GM23338 (cell line): Measurements from ENCODE around the gene LAMC3. TPM values are rescaled to one million over a fixed set of nuclear protein-coding genes. Genes with fewer than 3 reads are reported as not detected.

Experiments
- ATAC-seq: fragments of 200-7000 bp; cut with Tn5 transposase; 3 replicates; pipeline ENCODE4 v1.9.1; 2020
- DNase-seq: peaks from one replicate; pipeline ENCODE4 v3.0.0-alpha.2; 2015; ENCODE audit warnings: low spot score
- H2AFZ ChIP-seq: fragments of 200-600 bp; sonication (generic); 2 replicates; pipeline ENCODE4 v1.8.0; 2016; ENCODE audit warnings: antibody characterized with exemption, mild to moderate bottlenecking, moderate library complexity
- H3F3A ChIP-seq: fragments of 200-600 bp; sonication (generic); replicated peaks from 2 replicates; pipeline ENCODE4 v1.8.0; 2017; ENCODE audit warnings: antibody characterized with exemption, mixed run types, low read depth
- H3K27ac ChIP-seq: fragments of 200-600 bp; sonication (generic); 2 replicates; pipeline ENCODE4 v1.6.1; 2016; ENCODE audit warnings: low read depth
- H3K27me3 ChIP-seq: fragments of 200-600 bp; sonication (generic); 2 replicates; pipeline ENCODE4 v1.8.0; 2016; ENCODE audit warnings: mild to moderate bottlenecking, mixed run types, moderate library complexity; ENCODE audit not compliant: insufficient read depth
- H3K36me3 ChIP-seq: fragments of 200-600 bp; sonication (generic); 2 replicates; pipeline ENCODE4 v1.8.0; 2016; ENCODE audit warnings: mild to moderate bottlenecking; ENCODE audit not compliant: insufficient read depth
- H3K4me1 ChIP-seq: fragments of 200-600 bp; sonication (generic); 2 replicates; pipeline ENCODE4 v1.8.0; 2016; ENCODE audit warnings: mild to moderate bottlenecking, moderate library complexity; ENCODE audit not compliant: insufficient read depth
- H3K4me2 ChIP-seq: fragments of 200-600 bp; sonication (generic); 2 replicates; pipeline ENCODE4 v1.7.1; 2017; ENCODE audit warnings: mixed run types
- H3K4me3 ChIP-seq: fragments of 200-600 bp; sonication (generic); 2 replicates; pipeline ENCODE4 v1.6.1; 2016; ENCODE audit warnings: mixed run types
- H3K79me2 ChIP-seq: fragments of 200-600 bp; sonication (generic); replicated peaks from 2 replicates; pipeline ENCODE4 v1.8.0; 2017; ENCODE audit warnings: mild to moderate bottlenecking; ENCODE audit not compliant: insufficient read depth
- H3K9me2 ChIP-seq: fragments of 200-600 bp; sonication (generic); 2 replicates; pipeline ENCODE4 v1.8.0; 2017; ENCODE audit not compliant: insufficient read depth
- H4K20me1 ChIP-seq: fragments of 200-600 bp; sonication (generic); replicated peaks from 2 replicates; pipeline ENCODE4 v1.8.0; 2017; ENCODE audit warnings: mild to moderate bottlenecking; ENCODE audit not compliant: insufficient read depth
- H3K27ac Mint-ChIP-seq: 2 replicates; pipeline ENCODE4 v1.8.0; 2020; ENCODE audit warnings: inconsistent platforms, mild to moderate bottlenecking, moderate library complexity, mixed read lengths
- H3K27me3 Mint-ChIP-seq: 3 replicates; pipeline ENCODE4 v1.8.0; 2022; ENCODE audit warnings: low read depth, mild to moderate bottlenecking, moderate library complexity, mixed read lengths, inconsistent platforms; ENCODE audit not compliant: insufficient read depth, poor library complexity
- H3K36me3 Mint-ChIP-seq: 3 replicates; pipeline ENCODE4 v1.8.0; 2021; ENCODE audit warnings: low read depth, mild to moderate bottlenecking, inconsistent platforms, moderate library complexity, mixed read lengths
- H3K4me1 Mint-ChIP-seq: 3 replicates; pipeline ENCODE4 v1.8.0; 2020; ENCODE audit warnings: mild to moderate bottlenecking, inconsistent platforms, mixed read lengths
- H3K4me3 Mint-ChIP-seq: 3 replicates; pipeline ENCODE4 v1.8.0; 2021; ENCODE audit warnings: moderate library complexity, mild to moderate bottlenecking, inconsistent platforms, mixed read lengths
- H3K9me3 Mint-ChIP-seq: 3 replicates; pipeline ENCODE4 v1.8.0; 2020; ENCODE audit warnings: moderate library complexity, mild to moderate bottlenecking, inconsistent platforms, mixed read lengths
- CREB1 ChIP-seq: fragments of 250-450 bp; sonication (Bioruptor Pico); IDR thresholded peaks from 2 replicates; pipeline ENCODE4 v1.5.0; 2020; ENCODE audit warnings: low read depth, mild to moderate bottlenecking, moderate library complexity
- EZH2 ChIP-seq: fragments of 200-600 bp; sonication (generic); IDR thresholded peaks from one replicate; pipeline ENCODE4 v1.8.0; 2017; ENCODE audit warnings: antibody characterized with exemption, mild to moderate bottlenecking, low read depth; ENCODE audit not compliant: unreplicated experiment
- EZH2phosphoT487 ChIP-seq: fragments of 200-600 bp; sonication (generic); IDR thresholded peaks from one replicate; pipeline ENCODE4 v1.8.1; 2018; ENCODE audit warnings: antibody characterized with exemption; ENCODE audit not compliant: unreplicated experiment
- JUNB ChIP-seq: IDR thresholded peaks from one replicate; pipeline ENCODE4 v1.6.1; 2016; ENCODE audit warnings: antibody characterized with exemption; ENCODE audit not compliant: unreplicated experiment
- NANOG ChIP-seq: IDR thresholded peaks from 2 replicates; pipeline ENCODE4 v1.6.1; 2016; ENCODE audit warnings: antibody characterized with exemption, borderline replicate concordance
- POLR2AphosphoS5 ChIP-seq: IDR thresholded peaks from 2 replicates; pipeline ENCODE4 v1.6.1; 2016; ENCODE audit warnings: antibody characterized with exemption, low read depth
- REST ChIP-seq: IDR thresholded peaks from one replicate; pipeline ENCODE4 v1.6.1; 2018; ENCODE audit warnings: antibody characterized with exemption; ENCODE audit not compliant: unreplicated experiment
- STAT1 ChIP-seq: IDR thresholded peaks from one replicate; pipeline ENCODE4 v1.6.1; 2016; ENCODE audit warnings: antibody characterized with exemption; ENCODE audit not compliant: unreplicated experiment
- ZNF114 ChIP-seq: fragments of 250-450 bp; sonication (Bioruptor Pico); IDR thresholded peaks from 2 replicates; pipeline ENCODE4 v1.5.0; 2020; ENCODE audit warnings: mild to moderate bottlenecking, moderate library complexity
- ZNF331 ChIP-seq: fragments of 250-450 bp; sonication (Bioruptor Pico); IDR thresholded peaks from 2 replicates; pipeline ENCODE4 v1.5.0; 2020; ENCODE audit warnings: low read depth, mild to moderate bottlenecking, moderate library complexity
- ZNF462 ChIP-seq: fragments of 250-450 bp; sonication (Bioruptor Pico); IDR thresholded peaks from 2 replicates; pipeline ENCODE4 v1.5.0; 2020; ENCODE audit warnings: mild to moderate bottlenecking, moderate library complexity
- polyA plus RNA-seq: library from polyadenylated mRNA; unstranded; fragments of >200 nt; fragmentation: Nextera tagmentation; extraction: Ambion mirVana; gene quantifications from 2 replicates; pipeline ENCODE4 v1.2.1, GENCODE V29; 2016
- total RNA-seq: library from RNA; depleted of rRNA; stranded (reverse); fragments of >200 nt; shearing (Covaris generic); gene quantifications from 2 replicates; pipeline ENCODE4 v1.2.3, GENCODE V29; 2014
- TF ChIP-seq, protein P1 (sequence below): IDR thresholded peaks from 2 replicates; pipeline ENCODE4 v1.6.1; 2016; ENCODE audit warnings: antibody characterized with exemption
- TF ChIP-seq, protein P2 (sequence below), 2 experiments: fragments of 200-600 bp in 1 of 2; sonication (generic) in 1 of 2; conservative IDR thresholded peaks; 2 replicates each; pipeline versions ENCODE4 v1.5.1 to v1.6.1; 2016 to 2017; ENCODE audit warnings: antibody characterized with exemption in 2 of 2, low read depth in 2 of 2, mild to moderate bottlenecking in 2 of 2, moderate library complexity in 1 of 2

The LAMC3 gene
- total and polyA plus RNA-seq, 2 experiments from 2014 or later = 9.0 to 27.4 TPM

DNA sequence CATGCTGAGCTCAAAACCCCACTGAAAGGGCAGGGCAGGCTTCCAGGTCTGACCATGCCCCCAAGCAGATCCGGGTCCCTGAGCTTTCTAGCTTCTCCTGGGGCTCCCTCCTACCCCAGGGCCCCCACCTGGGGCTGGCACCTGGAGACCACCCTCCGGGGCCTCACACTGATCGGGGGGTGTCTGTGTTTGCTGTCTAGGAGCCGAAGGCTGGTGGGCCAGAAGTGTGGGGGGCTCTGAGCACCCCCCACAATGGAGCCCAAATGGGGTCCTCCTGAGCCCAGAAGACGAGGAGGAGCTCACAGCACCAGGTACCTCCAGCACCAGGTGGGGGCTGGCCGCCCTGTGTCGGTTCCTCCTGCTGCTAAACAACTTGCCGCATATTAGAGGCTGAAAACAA is 39.8 kb downstream of the LAMC3 start:
- H3K9me3 Mint-ChIP-seq = no peaks in the 10 kb centered on the region; the same call in 2 of the 3 replicates
- Histone ChIP-seq H4K20me1 (no peaks in the 10 kb centered on the region), H3K27ac (no peak overlapping the region), H2AFZ (no peak overlapping the region), H3K79me2 (no peaks in the 10 kb centered on the region), H3K9me2 (no peaks in the 10 kb centered on the region), H3K27me3 (no peaks in the 10 kb centered on the region), H3K4me3 (no peak overlapping the region), H3F3A (no peaks in the 10 kb centered on the region), H3K4me2 (no peak overlapping the region), H3K4me1 (no peaks in the 10 kb centered on the region), H3K36me3 (no peaks in the 10 kb centered on the region)
- ATAC-seq (no peak), DNase-seq (no peak)
- H3K27ac Mint-ChIP-seq = no peak overlapping the region
- H3K36me3 Mint-ChIP-seq = peaks cover 6% of the 10 kb centered on the region
- TF ChIP-seq, protein P1, sequence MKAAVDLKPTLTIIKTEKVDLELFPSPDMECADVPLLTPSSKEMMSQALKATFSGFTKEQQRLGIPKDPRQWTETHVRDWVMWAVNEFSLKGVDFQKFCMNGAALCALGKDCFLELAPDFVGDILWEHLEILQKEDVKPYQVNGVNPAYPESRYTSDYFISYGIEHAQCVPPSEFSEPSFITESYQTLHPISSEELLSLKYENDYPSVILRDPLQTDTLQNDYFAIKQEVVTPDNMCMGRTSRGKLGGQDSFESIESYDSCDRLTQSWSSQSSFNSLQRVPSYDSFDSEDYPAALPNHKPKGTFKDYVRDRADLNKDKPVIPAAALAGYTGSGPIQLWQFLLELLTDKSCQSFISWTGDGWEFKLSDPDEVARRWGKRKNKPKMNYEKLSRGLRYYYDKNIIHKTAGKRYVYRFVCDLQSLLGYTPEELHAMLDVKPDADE = no peak
- no peak for TF ChIP-seq EZH2
- no peak for TF ChIP-seq CREB1 (CRISPR knock-in tag)
- no peak for TF ChIP-seq ZNF114
- no peak for TF ChIP-seq ZNF462 (CRISPR knock-in tag)
- no peak for TF ChIP-seq REST
- no peak for TF ChIP-seq ZNF331 (CRISPR knock-in tag)
- TF ChIP-seq, protein P2, sequence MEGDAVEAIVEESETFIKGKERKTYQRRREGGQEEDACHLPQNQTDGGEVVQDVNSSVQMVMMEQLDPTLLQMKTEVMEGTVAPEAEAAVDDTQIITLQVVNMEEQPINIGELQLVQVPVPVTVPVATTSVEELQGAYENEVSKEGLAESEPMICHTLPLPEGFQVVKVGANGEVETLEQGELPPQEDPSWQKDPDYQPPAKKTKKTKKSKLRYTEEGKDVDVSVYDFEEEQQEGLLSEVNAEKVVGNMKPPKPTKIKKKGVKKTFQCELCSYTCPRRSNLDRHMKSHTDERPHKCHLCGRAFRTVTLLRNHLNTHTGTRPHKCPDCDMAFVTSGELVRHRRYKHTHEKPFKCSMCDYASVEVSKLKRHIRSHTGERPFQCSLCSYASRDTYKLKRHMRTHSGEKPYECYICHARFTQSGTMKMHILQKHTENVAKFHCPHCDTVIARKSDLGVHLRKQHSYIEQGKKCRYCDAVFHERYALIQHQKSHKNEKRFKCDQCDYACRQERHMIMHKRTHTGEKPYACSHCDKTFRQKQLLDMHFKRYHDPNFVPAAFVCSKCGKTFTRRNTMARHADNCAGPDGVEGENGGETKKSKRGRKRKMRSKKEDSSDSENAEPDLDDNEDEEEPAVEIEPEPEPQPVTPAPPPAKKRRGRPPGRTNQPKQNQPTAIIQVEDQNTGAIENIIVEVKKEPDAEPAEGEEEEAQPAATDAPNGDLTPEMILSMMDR (conservative IDR thresholded peaks at IDR 0.05; ENCODE audit: low read depth in 2 of 2) = no peak
- TF ChIP-seq NANOG = no peak
- no peak for TF ChIP-seq EZH2phosphoT487
- no peak for TF ChIP-seq STAT1
- TF ChIP-seq JUNB = no peak
- no peak for TF ChIP-seq POLR2AphosphoS5
- peaks cover 1% of the 10 kb centered on the region for H3K27me3 Mint-ChIP-seq
- H3K4me1 Mint-ChIP-seq = no peaks in the 10 kb centered on the region
- H3K4me3 Mint-ChIP-seq = no peak overlapping the region
